Right cardiac atrium (tissue), 5 donors: ENCODE data around the gene JMJD6. TPM values are rescaled to one million over a fixed set of nuclear protein-coding genes. Genes with fewer than 3 reads are reported as not detected.

Experiments
- ATAC-seq, 2 donors: fragments of 200-7000 bp; cut with Tn5 transposase; one replicate each; pipeline versions ENCODE4 v1.8.0 to v1.9.1; 2020; ENCODE audit warnings: moderate library complexity in 2 of 2, mild to moderate bottlenecking in 1 of 2
- DNase-seq, 3 donors: peaks; one replicate each; pipeline ENCODE4 v3.0.0-alpha.2; 2020
- H3K27ac ChIP-seq: one replicate; pipeline ENCODE4 v1.5.1; 2013; ENCODE audit warnings: mild to moderate bottlenecking, low read length, control low read depth, moderate library complexity
- H3K27me3 ChIP-seq: one replicate; pipeline ENCODE4 v1.6.1; 2013; ENCODE audit not compliant: control insufficient read depth, insufficient read depth
- H3K4me1 ChIP-seq: one replicate; pipeline ENCODE4 v1.6.1; 2013; ENCODE audit warnings: low read length; ENCODE audit not compliant: control insufficient read depth, insufficient read depth
- H3K4me3 ChIP-seq: one replicate; pipeline ENCODE4 v1.5.1; 2013; ENCODE audit warnings: low read length, control low read depth
- H3K9me3 ChIP-seq: one replicate; pipeline ENCODE4 v1.6.1; 2013; ENCODE audit warnings: low read length; ENCODE audit not compliant: control insufficient read depth
- WGBS: extraction: QIAGEN DNeasy Blood & Tissue Kit; methylation state at CpG from one replicate; pipeline ENCODE4 v1.1.7; 2013; 5-methylcytosine and 5-hydroxymethylcytosine counted together
- intact Hi-C, 4 donors: fragments of 100-400 bp; cut with DNase I; formaldehyde crosslinking; loops; one replicate each; pipeline versions ENCODE4 v1.11.0 to v1.14.0; 2022 to 2023
- polyA plus RNA-seq: library from polyadenylated mRNA; stranded (reverse); fragments of 200-250 nt; gene quantifications from one replicate; pipeline ENCODE4 v1.2.3, GENCODE V29; 2013
- total RNA-seq, 4 donors: library from RNA; stranded (reverse); fragmentation: NEBNext Ultra II Directional; extraction: Animal tissue kit (Norgen Biotek cat#: 25700); gene quantifications; one replicate each; pipeline ENCODE4 v1.2.1, GENCODE V29; 2021
- donor health status: healthy with polysubstance abuse.
- donor health status: DM: no; HTN: yes; CAD: no.
- donor health status: DM: no; HTN: no; CAD: no.
- donor health status: DM: no; HTN: yes; CAD: no; lungs with severe emphysema.
- donor health status: DM: yes; HTN: yes; CAD: no.

JMJD6 gene
- total and polyA plus RNA-seq, 5 donors = 36.7 to 58.8 (median 56.1) TPM

DNA sequence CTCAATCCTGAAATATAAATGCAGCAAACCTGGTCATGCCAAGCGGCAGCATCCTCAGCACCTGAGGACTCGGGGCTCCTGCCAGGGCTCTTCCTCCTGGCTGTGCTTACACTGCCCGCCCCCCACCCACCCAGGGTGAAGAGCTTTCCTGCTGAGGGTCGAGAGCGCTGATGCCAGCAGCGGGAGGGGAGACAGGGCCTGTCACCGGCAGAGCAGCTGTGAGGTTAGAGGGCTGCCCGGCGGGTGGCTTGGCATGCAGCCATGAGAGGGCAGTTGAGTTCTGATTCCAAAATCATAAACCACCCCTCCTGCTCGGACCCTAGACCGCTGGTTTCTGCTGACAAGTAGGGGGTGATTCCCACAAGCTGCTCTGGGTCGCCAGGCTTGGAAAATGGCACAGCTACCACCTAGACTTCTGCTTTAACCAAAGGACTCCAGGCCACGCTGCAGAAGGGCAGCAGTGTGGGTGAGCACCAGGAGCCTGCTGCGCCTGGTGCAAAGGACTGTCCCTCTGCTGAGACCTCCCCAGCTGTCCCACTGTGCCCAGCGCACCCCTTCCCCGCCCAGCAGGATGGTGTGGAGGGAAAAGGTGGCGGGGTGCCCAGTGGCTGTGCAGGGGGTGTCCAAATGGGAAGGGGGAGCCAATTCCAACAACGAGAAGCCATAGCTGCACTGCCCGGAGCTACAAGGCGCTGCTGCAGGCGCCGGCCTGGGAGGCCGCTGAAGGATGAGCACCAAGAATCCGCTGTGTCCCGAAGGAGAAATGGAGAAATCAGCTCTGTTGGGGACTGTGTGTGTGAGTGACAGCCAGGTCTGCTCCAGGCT is 42.3 kb downstream of the JMJD6 start:
- peak overlapping the region; percentile 1 for H3K27ac ChIP-seq
- H3K4me3 ChIP-seq = no peak overlapping the region
- H3K4me1 ChIP-seq = peaks cover 52% of the 10 kb centered on the region
- 71% methylated on average over 25 of the region's 25 CpGs for WGBS
- no peaks in the 10 kb centered on the region for H3K27me3 ChIP-seq
- peak in 1 of 3 donors; percentile 53 for DNase-seq
- no peak for ATAC-seq
- intact Hi-C loops = loop anchor here in 1 of 4 donors (5.0 kb wide), 1 partner anchor 33 kb away; no protein-coding TSS in a partner anchor
- no peaks in the 10 kb centered on the region for H3K9me3 ChIP-seq

DNA sequence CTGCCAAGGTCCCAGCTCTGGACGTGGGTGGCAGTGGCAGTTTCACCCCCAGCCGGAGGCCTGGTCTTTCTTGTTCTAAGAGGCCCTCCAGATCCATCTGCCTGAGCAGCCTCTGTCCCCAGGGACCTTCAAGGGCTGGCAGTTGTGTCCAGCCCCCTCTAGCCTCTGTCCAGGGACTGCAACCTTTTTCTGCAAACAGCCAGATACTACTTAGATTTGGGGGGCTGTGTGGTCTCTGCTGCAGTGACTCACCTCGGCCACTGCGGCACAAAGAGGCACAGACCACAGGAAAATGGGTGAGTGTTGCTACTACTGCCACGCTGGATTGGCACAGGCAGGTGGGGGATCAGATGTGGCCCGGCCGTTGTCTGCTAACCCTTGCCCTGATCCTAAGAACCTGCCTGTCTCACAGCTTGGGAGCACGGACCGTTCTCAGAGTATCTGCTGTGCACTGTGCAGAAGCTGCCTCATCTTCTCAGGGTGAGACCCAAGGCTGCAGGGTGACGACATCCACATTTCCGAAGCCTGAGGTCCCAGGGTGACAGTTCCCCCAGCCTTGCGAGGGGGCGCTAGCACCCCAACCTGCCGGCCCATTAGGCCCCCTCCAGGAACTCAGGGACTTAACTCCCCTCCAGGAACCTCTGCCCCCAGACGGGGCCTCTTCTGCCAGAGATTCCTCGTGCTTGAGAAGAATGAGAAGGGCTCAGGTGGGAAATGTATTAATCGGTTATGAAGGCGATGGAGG is 43.2 kb downstream of the JMJD6 start:
- intact Hi-C loops = loop anchor here in 1 of 4 donors (5.0 kb wide), 1 partner anchor 34 kb away; no protein-coding TSS in a partner anchor
- 59% methylated on average over 18 of the region's 18 CpGs for WGBS
- Histone ChIP-seq H3K4me1 (peaks cover 48% of the 10 kb centered on the region), H3K9me3 (no peaks in the 10 kb centered on the region), H3K27ac (peak overlapping the region; percentile 19), H3K27me3 (no peaks in the 10 kb centered on the region), H3K4me3 (no peak overlapping the region)
- DNase-seq = no peak
- no peak for ATAC-seq

DNA sequence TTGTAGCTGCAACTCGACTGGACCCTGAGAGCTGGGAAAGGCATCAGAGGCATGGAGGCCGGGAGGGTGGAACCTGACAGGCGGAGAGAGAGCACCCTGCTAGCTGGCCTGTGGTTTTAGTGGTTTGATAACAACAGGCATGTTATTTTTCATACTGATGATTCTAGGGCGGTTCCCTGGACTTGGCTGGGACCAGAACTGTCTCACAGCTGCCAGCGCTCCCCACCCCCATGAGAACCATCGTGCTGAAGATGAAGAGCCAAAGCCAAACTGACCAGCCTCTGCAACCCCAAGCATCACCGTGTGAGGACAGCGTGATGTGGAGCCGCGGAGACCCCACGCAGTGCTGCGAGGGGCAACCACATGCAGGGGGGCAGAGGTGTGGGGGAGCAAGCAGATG is 44.1 kb downstream of the JMJD6 start:
- Histone ChIP-seq H3K9me3 (no peaks in the 10 kb centered on the region), H3K27me3 (no peaks in the 10 kb centered on the region), H3K27ac (peak overlapping the region; percentile 81), H3K4me1 (peaks cover 39% of the 10 kb centered on the region), H3K4me3 (no peak overlapping the region)
- intact Hi-C loops = loop anchor here in 1 of 4 donors (5.0 kb wide), 1 partner anchor 35 kb away; no protein-coding TSS in a partner anchor
- ATAC-seq = peak; percentile 20 to 60
- 46% methylated on average over 12 of the region's 12 CpGs for WGBS
- peak; percentile 68 to 90 (median 89) for DNase-seq

DNA sequence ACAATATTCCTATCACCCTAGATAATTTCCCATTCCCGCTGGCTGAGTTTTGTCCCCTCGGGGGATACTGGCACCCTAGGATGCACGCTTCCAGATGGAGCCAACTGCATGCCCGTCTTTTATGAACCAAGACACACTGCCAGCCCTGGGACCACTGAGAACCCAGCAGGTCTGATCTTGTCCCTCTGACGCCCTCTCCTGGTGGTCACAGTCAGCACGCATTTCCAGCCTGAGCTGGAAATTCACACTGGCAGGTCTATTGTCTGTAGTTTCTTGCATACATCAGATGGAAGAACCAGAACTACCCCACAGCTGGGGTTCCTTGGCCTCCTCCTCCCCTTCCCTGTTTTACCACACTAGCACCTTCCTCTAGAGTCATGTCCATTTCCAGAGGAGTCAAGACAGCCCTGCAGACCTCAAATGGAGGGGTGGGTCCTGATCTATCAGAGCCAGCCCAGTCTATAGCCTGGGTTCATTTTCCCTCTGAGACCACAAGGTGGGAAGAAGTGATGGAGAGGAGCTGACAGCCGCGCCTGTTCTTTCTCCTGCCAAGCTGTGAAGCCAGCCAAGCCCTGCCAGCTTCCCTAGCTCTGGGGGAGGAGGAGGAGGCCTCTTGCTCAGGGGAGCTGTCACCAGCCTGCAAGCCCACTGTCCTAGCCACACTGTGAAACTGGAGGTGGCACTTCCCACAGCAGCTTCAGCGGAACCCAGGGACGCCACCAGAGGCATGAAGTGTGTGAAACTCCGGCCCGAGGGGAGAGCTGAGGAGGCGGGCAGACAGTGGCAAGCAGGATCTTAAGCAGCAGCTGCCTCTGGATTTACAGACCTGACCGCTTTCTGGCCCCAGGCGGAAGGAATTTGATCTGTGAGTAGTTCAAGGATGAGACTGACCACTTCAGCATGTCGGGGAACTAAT is 44.9 kb downstream of the JMJD6 start:
- intact Hi-C loops = loop anchor here in 1 of 4 donors (5.0 kb wide), 1 partner anchor 36 kb away; no protein-coding TSS in a partner anchor
- ATAC-seq (peak; percentile 25 to 37), DNase-seq (peak; percentile 77 to 91 (median 85))
- Histone ChIP-seq H3K27me3 (no peaks in the 10 kb centered on the region), H3K27ac (peak overlapping the region; percentile 81), H3K4me3 (no peak overlapping the region), H3K4me1 (peaks cover 32% of the 10 kb centered on the region), H3K9me3 (no peaks in the 10 kb centered on the region)
- WGBS = 43% methylated on average over 16 of the region's 16 CpGs

DNA sequence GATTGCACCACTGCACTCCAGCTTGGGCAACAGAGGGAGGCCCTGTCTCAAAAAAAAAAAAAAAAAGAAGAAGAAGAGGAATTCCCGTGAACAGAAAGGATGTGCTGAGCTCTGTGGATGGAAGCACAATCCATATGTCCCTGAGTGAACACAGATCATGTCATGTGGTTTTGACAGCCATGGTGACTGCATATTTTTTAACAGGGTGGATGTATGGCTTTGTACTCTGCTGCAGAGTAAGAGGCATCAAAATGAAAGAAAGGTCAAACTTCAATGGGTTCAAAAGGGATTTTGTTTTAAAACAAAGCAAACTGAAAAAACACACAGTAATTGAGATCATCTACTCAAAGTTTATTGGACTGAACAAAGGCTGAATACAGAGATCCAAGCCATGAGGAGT is 47.2 kb downstream of the JMJD6 start:
- 46% methylated on average over 1 of the region's 1 CpG for WGBS
- no peak overlapping the region for H3K4me3 ChIP-seq
- peaks cover 24% of the 10 kb centered on the region for H3K4me1 ChIP-seq
- no peaks in the 10 kb centered on the region for H3K9me3 ChIP-seq
- ATAC-seq (no peak), DNase-seq (no peak)
- H3K27ac ChIP-seq = no peak overlapping the region
- no peaks in the 10 kb centered on the region for H3K27me3 ChIP-seq
- intact Hi-C loops = loop anchor here in 1 of 4 donors (5.0 kb wide), 1 partner anchor 38 kb away; no protein-coding TSS in a partner anchor

DNA sequence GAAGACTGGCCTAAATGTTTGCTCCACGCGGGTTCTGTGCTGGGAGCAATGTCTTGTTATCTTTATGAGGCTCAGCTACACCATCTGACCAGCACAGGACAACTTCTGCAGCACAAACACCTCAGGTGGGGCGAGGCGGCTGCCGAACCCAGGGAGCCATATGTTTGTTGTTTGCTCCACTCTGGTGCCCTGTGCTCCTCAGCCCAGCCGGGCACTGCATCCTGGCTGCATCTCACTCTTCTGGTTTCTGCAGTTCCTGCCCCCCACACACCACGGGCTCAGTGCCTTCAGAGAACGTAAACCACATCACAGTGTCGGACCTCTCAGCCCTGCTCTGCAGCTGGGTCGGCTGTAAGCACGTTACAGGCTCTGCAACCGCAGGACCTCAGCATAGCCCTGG is 48.1 kb downstream of the JMJD6 start:
- no peak overlapping the region for H3K4me3 ChIP-seq
- ATAC-seq = no peak
- H3K4me1 ChIP-seq = peaks cover 21% of the 10 kb centered on the region
- no peak overlapping the region for H3K27ac ChIP-seq
- no peaks in the 10 kb centered on the region for H3K9me3 ChIP-seq
- intact Hi-C loops = loop anchor here in 1 of 4 donors (5.0 kb wide), 1 partner anchor 39 kb away; no protein-coding TSS in a partner anchor
- whole genome bisulfite sequencing = 77% methylated on average over 12 of the region's 12 CpGs
- peak in 1 of 3 donors; percentile 36 for DNase-seq
- no peaks in the 10 kb centered on the region for H3K27me3 ChIP-seq

DNA sequence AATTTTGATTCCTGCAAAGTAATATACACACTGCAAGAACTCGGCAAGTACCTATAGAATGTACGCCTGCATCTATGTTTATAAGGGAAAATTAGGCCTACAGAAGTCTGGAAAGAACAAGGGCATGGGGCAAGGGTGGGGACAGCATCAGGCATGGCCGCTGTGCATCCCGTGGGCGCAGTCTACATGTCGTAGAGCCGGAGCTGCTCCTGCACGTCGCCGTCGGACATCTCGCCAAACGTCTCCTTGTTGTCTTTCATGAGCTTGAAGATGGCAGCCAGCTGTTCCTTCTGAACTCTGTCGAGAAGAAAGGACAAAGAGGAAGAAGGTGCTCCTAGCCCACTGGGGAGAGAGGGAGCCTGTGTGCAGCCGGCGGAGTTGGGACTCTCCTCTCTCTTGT is 49.0 kb downstream of the JMJD6 start:
- H3K4me1 ChIP-seq = peaks cover 12% of the 10 kb centered on the region
- no peak for ATAC-seq
- intact Hi-C loops = loop anchor here in 1 of 4 donors (5.0 kb wide), 1 partner anchor 40 kb away; no protein-coding TSS in a partner anchor
- no peaks in the 10 kb centered on the region for H3K9me3 ChIP-seq
- H3K4me3 ChIP-seq = no peak overlapping the region
- WGBS = 72% methylated on average over 16 of the region's 16 CpGs
- no peak overlapping the region for H3K27ac ChIP-seq
- no peaks in the 10 kb centered on the region for H3K27me3 ChIP-seq
- peak in 1 of 3 donors; percentile 45 for DNase-seq

DNA sequence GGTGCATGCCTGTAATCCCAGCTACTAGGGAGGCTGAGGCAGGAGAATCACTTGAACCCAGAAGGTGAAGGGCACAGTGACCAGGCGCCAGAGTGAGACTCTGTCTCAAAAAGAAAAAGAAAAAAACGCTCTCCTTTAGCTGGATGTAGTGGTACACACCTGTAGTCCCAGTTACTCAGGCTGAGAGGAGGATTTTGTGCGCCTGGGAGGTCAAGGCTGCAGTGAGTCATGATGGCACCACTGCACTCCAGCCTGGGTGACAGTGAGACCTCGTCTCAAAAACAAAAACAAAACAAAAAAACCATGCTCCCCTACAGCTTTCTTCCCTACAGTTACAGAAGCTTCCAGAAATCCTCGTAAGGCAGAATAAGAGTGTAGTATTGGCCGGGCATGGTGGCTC is 49.8 kb downstream of the JMJD6 start:
- 93% methylated on average over 6 of the region's 6 CpGs for WGBS
- Histone ChIP-seq H3K9me3 (no peaks in the 10 kb centered on the region), H3K27me3 (no peaks in the 10 kb centered on the region), H3K27ac (no peak overlapping the region), H3K4me3 (no peak overlapping the region), H3K4me1 (peaks cover 7% of the 10 kb centered on the region)
- intact Hi-C loops = loop anchor here in 1 of 4 donors (5.0 kb wide), 1 partner anchor 41 kb away; no protein-coding TSS in a partner anchor
- DNase-seq (no peak), ATAC-seq (no peak)

DNA sequence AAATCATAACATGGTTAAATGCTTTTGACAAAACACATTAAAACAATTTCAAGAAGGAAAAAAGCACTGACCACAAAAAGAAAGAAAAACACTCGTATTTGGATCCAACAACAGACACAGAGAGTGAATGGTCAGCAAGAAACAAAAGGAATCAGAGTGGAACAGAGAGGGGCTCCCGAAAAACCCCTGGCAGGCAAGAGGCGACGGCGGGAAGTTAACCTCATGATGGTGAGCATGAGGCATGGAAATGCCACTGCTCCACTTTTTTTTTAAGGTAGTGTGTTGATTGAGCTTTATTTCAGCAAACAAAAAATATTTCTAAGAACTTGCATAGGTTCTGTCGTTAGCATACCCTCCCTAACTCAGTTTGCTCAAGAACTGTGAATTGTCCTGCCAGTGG is 50.8 kb downstream of the JMJD6 start:
- Histone ChIP-seq H3K27ac (no peak overlapping the region), H3K4me1 (peaks cover 4% of the 10 kb centered on the region), H3K27me3 (no peaks in the 10 kb centered on the region), H3K9me3 (no peaks in the 10 kb centered on the region), H3K4me3 (no peak overlapping the region)
- 95% methylated on average over 6 of the region's 6 CpGs for WGBS
- DNase-seq (no peak), ATAC-seq (no peak)
- intact Hi-C loops = loop anchor here in 1 of 4 donors (5.0 kb wide), 1 partner anchor 42 kb away; no protein-coding TSS in a partner anchor

DNA sequence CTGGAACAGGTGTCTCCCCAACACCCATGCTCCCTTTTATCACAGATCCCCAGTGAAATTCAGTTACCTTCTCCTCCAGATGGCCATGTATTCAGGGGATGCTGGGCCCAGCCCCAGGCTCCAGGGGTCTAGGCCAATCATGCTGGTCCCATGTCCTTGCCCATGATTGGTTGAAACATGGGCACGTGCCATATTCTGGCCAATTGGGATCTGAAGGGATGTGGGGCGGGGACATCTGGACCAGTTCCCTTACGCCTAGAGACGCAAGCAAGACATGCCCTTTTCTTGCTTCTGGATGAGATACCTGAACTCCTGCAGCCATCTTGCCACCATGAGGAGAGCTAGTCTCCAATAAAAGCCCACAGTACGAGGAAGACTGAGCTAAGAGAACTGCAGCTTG is 51.8 kb downstream of the JMJD6 start:
- 97% methylated on average over 5 of the region's 5 CpGs for WGBS
- no peak overlapping the region for H3K27ac ChIP-seq
- H3K9me3 ChIP-seq = no peaks in the 10 kb centered on the region
- no peak for ATAC-seq
- intact Hi-C loops = no loop called here
- H3K27me3 ChIP-seq = no peaks in the 10 kb centered on the region
- H3K4me3 ChIP-seq = no peak overlapping the region
- H3K4me1 ChIP-seq = peaks cover 4% of the 10 kb centered on the region
- DNase-seq = peak in 1 of 3 donors; percentile 28
